HG03432 (cell line): ENCODE measurements around the gene TRIP4.
"Not testable (repeated sequence)": the region's sequence is repeated elsewhere in the genome, so short reads cannot be mapped to it uniquely, and the experiment has no call there.

ENCODE experiments used
- ATAC-seq: cut with Tn5 transposase; IDR thresholded peaks from one replicate; pipeline ENCODE4 v1.9.1; 2021; ENCODE audit warnings: mild to moderate bottlenecking, moderate library complexity; ENCODE audit not compliant: unreplicated experiment

Gene TRIP4

DNA sequence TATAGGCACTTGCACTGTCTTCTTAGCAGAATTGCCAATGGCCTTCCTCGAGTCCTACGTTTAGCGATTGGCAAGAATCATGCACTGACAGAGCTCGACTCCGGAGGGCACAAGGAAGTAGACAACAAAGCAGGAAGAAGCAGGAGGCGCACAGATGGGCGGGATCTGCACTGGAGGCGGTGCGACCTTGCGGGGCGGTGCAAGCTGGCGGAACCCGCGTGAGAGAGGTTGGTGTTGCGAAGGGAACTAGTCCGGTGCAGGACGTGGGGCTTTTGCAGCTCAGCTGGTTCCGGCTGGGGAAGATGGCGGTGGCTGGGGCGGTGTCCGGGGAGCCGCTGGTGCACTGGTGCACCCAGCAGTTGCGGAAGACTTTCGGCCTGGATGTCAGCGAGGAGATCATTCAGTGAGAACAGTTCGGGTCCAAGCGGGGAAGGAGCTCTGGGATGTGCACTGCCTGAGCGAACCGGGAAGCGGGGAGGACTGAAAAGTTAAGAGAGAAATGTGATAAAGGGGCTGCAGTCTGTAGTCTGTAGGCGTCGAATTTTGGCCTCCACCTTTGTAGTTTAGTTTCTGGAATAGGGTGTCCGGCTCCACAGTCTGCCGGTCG lies at the start of gene TRIP4:
Gene TRIP4 (plus strand): TSS at position 275 of the 607 bp plus-strand sequence. CDS start 28 bp downstream, at position 303.
- peak; percentile 98 for ATAC-seq

DNA sequence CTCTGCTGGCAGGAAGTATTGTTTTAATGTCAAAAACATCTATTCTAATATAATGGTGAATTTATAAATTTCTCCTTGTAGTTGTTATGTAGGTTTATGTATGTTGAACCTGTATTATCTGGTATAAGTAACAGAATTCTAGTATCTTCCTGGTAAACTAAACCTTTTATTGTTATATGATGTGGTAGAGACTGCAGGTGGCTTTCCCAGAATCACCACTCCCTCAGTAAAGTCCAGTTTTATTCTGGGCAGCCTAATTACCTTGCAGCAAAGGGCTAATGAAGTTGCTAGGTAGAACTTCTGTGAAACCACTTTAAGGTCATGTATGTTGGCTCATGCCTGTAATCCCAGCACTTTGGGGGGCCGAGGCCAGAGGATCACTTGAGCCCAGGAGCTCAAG lies 47.3 kb upstream of the TRIP4 start:
- no peak for ATAC-seq

DNA sequence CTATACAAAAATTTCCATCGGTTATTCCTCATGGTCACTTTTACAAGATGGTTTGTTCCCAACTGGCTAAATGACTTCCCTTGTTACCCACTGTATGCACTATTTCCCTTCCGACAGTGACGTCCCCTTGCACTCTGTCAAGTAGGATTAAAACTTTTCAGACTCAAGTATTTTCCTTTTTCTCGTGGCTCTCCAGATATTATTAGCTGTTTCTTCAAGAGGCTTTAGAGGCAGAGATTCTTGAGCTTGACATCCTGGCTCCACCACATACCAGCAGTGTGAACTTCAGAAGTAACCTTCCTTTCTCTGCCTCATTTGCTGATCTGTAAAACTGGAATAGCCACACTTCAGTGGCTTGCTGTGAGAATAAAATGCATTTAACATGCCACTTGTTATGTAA lies 45.7 kb upstream of the TRIP4 start:
- ATAC-seq = no peak

DNA sequence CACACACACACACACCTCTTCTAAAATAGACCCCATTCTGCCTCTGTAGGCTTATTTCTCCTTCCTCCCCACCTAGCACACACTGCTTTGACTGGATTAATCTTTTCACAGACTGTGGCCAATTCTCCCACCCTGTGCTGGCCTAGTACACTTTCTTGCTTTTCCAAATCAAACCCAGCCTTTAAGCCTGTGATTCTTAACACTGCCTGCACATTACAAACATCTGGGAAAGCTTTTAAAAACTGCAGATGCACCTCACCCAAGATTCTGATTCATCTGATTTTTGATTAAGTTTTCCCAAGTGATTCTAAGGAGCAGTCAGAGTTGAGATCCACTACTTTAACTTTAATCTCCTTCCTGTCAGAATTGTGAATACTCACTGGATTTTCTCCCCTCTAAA lies 44.4 kb upstream of the TRIP4 start:
- ATAC-seq = no peak

DNA sequence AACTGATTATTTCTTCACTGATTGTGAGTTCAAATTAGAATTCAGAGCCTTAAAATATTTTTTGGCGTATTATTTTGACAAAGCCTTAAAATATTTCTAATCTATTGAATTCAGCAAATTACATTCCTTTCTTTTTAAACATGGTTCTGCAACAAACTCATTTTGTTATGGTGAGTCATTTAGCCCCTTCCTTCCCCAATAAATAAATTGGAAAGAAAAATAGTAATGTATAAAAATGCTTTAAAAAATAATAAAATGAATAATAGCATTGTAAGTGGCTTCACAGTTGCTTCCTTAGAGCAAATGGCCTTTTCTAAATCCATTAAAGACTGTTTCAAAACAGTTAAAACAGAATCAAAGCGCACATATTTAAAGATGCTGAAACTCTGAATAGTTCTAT lies 43.8 kb upstream of the TRIP4 start:
- ATAC-seq = no peak

DNA sequence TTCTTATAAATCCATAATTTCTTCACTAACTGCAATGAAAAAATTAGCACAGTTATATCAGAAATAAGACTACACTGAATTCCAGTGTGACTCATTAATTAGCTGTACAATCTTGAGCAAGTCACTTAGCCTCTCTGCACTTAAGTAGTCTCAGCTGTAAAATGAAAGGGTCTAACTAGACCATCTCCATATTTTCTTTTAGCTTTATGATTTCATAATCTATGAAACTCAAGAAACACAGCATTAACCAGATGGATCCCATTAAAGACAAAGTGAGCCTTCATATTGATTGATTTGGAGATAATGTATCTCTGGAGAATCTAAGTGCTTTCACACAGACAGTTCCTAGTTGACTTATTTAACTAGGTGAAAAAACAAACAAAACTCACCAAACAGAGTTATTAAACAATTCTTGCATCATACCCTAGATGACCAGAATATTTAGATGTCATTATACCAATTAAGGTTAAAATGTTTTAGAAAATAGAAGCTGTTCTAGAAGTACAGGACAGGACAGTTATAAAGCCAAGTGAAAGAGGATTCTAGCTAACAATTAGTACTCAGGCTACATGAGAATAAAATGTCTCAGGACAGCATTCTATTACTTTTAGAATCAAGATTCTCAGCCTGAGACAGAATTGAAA lies 42.9 kb upstream of the TRIP4 start:
- no peak for ATAC-seq

DNA sequence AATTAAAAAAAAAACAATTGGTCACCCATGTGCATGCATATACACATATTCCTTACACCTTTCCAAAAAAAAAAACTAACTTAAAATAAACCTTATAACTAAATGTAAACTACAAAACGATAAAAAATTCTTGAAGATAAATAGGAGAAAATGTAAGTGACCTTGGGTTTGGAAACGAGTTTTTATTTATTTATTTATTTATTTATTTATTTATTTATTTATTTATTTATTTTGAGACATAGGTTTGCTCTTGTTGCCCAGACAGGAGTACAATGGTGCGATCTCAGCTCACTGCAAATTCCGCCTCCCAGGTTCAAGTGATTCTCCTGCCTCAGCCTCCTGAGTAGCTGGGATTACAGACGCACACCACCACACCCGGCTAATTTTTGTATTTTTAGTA lies 41.4 kb upstream of the TRIP4 start:
- ATAC-seq = not testable (repeated sequence)

DNA sequence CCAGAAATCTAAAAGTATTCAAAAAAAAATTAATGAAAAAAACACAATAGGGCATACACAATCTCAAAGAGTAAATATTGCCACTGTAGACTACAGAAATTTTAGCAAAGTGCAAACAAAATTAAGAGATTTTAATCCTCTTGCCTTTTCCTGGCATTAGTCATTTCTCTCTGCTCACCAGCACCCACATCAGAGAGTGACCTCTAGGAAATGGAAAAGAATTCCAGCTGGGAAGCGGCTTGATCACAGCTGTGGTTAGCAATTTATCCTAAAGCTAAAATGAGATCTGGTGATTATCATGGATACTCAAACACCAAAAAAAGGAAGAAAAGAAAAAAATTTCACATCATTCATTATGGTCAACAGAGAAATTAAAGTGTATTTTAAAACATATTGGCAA lies 39.2 kb upstream of the TRIP4 start:
- ATAC-seq = no peak

DNA sequence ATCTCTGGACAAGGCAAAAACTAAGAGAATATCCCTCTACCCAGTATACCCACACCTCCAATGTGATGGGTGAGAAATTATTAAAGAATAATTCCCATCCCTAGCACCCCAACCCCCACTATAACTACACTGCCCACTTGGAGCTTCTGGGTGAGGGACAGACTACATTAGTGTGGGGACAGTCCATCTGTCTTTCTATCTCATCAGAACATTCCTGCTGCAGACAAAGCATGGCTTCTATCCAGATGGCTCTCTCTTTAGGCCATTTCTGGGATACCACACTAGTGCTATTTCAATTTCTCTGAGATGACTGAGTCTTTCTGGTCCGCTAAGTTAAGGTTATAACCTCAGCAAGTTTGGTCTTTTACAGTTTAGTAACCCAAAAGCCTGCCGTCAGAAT lies 38.3 kb upstream of the TRIP4 start:
- ATAC-seq = no peak

DNA sequence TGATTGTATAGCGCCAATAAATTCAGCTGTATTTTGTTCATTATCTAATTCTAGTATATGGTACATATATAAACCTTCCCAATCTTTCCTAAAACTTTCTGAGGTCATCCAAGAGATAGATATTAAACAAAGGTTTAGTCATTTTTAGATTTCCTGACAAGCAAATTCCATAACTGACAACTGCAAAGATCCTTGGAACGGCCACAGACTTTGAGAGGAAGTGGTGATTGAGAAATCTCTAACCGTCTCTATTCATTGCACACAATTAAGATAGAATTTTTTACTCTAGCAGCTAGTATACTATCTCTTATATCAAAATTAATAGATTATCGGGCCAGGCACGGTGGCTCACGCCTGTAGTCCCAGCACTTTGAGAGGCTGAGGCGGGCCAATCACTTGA lies 36.4 kb upstream of the TRIP4 start:
- no peak for ATAC-seq

DNA sequence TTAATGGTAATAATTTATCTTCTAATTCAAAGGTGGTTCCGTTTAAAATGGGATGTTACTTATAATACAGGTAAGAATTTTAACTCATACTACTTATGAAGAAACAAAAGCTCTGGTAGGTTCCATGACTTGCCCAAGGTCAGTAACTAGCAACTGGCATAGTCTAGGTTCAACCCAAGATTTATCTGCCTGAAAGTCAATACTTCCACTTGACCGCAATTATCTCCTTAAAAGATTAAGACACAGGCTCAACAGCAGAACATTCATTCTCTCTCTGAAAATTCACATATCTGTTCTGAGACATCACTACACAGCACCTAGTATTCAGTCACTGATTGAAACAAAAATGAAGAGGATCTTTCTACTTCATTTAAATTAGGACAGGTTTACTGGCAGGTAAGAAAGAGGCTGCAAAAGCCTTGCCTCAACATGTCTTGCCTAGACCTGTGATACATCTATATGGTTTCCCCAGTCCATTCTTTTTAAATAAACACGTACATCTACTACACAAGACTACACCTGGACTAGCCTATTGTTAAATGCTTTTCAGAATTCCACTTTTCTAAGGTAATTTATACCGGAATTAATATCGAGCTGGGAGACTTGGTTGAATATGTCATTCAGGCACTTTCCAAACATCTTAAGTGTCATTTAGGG lies 32.8 kb upstream of the TRIP4 start:
- no peak for ATAC-seq

DNA sequence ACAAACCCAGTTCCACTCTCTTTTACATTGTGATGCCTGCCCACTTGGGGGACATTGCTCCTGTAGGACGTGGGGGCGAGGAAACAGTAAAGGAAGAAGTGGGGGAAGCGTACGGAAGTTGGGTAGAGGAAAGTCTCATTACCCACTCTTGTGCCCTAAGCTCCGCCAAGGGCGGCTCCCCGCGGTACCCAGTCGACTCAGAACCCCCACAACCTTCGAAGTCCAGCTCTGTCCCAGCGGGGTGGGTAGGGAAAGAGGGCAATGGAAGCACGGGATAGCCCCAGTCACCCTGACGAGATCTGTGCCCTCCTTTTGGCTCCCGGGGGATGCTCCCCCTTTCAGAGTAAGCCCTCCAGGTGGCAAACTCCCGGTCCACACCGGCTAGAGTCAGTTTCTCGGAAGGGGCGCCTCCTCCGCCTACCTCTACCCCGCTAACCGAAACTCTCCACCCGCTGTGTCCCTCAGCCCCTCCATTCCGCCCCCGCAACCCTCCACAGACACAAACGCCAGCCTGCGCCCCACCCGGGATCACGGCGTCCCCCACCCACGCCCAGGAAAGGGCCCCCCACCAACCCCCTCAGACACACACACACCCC lies 32.2 kb upstream of the TRIP4 start:
- peak; percentile 18 for ATAC-seq

DNA sequence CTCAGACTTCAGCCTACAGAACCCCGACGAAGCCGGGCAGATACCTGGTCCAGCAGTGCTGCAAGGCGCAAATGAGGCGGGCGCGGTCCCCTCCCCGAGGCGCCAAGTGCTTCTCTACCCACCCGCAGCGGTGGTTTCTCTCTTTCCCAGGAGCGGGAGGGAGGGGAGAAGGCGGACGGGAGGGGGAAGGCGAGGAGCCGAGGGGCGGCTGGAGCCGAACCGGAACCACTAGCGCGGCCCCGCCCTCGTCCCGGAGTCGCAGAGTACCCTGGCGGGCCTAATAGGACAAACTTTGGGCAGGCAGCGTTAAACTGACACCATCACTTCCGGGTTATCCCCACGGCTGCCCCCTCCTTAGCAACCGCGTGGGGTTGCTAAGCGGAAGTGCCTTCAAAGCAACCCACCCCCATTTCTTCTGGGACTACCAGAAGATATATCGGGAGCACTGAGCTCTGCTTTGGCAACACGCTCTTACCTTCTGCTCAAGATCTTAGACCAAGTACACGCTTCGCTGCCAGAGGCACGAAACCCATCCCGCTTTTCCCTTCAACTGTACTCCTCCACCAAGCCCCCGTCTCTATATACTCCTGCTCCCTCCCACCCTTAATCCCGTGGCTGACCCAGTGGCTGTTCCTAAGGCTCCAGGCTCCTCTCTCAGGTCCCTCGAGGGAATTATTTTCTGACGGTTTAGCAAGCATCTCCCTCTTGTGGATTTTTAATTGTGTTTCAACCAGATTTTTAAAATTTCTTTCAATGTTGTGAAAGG lies 31.5 kb upstream of the TRIP4 start, which contains the start of gene CSNK1G1:
Gene CSNK1G1 (minus strand): TSS at position 230 of the 766 bp plus-strand sequence. CDS start 55,674 bp downstream, outside the sequence.
- ATAC-seq = peak; percentile 95

DNA sequence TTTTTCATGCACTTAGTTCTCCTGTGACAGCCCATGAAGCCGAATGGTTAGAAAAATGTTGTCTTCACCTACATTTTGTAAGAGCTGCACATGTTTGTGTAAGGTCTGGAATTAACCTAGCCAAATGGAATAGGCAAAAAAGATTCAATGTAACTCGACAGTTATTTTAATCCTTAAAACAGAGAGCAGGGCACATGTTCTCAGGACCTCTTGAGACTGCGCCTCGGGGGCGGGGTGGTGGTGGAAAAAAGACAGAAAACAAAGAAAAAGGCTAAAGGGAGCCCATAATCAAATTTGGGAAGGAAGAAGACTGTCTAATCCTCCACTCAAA lies 31.0 kb upstream of the TRIP4 start:
- no peak for ATAC-seq

DNA sequence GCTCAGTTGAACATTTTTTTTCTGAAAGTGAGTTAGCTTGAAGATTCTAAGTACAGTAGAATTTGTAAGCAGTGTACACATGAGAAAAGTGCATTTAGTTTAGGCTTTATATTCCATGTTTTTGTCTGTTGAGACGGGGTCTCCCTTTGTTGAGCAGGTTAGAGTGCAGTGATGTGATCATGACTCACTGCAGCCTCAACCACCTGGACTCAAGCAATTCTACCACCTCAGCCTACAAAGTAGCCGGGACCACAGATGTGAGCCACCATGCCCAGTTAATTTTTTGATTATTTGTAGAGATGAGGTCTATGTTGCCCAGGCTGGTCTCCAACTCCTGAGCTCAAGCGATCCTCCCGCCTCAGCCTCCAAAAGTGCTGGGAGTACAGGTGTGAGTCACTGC lies 26.4 kb upstream of the TRIP4 start:
- ATAC-seq = no peak

DNA sequence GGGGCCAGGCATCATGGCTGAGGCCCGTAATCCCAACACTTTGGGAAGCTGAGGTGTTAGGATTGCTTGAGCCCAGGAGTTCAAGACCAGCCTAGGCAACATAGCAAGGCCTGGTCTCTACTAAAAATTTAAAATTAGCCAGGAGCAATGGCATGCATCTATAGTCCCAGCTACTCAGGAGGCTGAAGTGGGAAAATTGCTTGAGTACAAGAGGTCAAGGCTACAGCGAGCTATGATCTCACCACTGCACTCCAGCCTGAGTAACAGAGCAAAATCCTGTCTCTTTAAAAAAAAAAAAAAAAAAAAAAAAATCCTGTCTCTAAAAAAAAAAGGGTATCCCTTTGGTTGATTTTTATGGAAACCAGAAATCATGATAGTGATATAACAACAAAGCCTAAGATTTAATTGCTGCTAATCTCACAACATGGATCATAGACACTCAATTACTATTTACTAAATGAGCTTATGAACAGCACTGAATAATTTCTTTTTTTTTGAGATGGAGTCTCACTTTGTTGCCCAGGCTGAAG lies 18.5 kb upstream of the TRIP4 start:
- no peak for ATAC-seq

DNA sequence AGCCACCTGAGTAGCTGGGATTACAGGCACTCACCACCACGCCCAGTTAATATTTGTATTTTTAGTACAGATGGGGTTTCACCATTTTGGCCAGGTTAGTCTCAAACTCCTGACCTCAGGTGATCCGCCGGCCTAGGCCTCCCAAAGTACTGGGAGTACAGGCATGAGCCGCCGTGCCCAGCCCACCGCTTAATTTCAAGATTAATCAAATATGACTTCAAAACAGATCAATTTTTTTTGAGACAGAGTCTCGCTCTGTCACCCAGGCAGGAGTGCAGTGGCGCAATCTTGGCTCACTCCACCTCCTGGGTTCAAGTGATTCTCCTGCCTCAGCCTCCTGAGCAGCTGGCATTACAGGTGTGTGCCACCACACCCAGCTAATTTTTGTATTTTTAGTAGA lies 16.3 kb upstream of the TRIP4 start:
- not testable (repeated sequence) for ATAC-seq

DNA sequence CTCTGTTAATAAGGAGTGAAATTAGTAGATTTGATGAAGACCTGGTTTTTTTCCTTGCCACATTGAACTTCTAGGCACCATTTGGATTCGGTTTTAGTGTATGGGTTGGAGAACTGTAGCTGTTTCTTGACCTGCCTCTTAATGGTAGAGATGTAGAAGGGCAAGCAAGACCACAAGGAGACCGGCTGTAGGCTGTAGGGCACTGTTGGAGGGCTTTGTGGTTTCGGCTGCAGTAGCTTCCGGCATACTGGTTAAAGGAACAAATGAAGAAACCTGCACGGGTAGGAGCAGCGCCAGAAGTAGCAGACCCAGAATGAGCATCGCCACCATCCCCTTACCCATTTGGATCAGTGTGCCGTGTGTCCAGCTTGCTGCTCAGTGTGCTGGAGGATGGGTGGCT lies 14.3 kb upstream of the TRIP4 start:
- ATAC-seq = no peak

DNA sequence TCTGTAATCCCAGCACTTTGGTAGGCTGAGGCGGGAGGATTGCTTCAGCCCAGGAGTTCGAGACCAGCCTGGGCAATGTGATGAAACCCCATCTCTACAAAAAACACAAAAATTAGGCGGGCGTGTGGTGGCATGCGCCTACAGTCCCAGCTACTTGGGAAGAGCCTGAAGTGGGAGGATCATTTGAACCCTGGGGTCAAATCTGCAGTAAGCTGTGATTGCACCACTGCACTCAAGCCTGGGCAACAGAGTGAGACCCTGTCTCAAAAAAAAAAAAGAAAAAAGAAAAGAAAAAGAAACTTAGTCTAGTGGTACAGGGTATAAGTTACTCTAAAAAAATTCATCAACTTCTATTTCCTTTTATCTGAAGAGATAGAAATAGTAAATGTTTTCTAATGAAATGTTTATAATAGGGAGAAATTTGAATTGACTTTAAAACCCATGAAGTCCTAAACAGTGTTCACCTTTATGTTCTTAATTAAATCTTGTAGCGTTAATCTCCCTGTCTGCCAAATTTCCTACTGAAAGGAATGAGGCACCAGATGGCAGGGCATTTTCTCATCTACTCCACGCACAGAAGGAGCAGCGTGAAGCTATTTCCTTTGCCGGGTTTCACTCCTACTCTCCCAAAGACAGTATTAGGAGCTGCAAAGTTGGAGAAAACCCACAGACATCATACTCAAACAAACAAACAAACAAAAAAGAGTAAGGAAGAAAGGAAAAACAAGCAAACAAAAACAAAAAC lies 8.2 kb upstream of the TRIP4 start:
- ATAC-seq = no peak

DNA sequence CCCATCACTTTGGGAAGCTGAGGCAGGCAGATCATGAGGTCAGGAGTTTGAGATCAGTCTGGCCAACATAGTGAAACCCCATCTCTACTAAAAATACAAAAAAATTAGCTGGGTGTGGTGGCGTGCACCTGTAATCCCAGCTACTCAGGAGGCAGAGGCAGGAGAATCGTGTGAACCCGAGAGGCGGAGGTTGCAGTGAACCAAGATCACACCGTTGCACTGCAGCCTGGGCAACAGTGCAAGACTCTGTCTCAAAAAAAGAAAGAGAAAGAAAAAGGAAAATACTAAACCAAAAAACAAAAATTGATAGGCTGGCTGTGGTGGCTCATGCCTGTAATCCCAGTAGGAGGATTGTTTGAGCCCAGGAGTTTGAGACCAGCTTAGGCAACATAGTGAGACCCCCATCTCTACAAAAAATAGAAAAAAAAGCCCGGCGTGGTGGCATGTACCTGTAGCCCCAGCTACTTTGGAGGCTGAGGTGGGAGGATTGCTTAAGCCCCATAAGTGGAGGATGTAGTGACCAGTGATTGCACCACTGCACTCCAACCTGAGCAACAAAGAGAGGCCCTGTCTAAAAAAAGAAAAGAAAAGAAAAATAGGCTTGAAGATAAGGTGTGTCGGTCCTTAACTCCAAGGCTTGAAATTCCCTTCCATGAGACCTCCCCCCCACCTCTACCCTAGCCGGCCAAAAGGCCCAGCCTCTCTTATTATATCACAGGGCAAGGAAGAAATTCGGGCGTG lies 7.3 kb upstream of the TRIP4 start:
- ATAC-seq = not testable (repeated sequence)
